GM23248 (cell line): ENCODE data around the gene SAMD8.

ENCODE experiments used
- EZH2 ChIP-seq: fragments of 200-600 bp; sonication (generic); IDR thresholded peaks from 2 replicates; pipeline ENCODE4 v1.6.1; 2018; ENCODE audit warnings: antibody characterized with exemption, mild to moderate bottlenecking; ENCODE audit not compliant: insufficient read depth, poor library complexity, severe bottlenecking
- EZH2phosphoT487 ChIP-seq: fragments of 200-600 bp; sonication (generic); IDR thresholded peaks from 2 replicates; pipeline ENCODE4 v1.6.1; 2018; ENCODE audit warnings: antibody characterized with exemption, moderate library complexity, mild to moderate bottlenecking, low read depth; ENCODE audit not compliant: insufficient read depth

DNA sequence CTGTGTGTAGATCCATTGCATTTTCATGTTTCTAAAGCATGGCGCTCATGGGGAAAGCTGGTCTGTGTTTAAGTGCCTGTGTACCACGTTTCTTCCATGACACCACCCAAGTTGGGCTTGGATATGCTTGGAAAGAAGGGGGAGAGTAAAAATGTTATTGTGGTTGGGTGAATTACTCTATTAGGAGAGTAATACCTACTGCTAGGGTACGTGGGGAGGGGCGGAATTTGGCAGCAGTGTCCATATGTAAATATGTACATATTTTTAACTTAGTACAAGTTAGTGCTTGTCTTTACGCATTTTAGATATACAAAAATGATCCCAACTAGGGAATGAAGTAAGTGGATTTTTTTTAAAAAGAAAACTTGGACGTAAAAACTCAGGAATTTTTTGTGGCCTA, 42.9 kb upstream of the SAMD8 start:
- TF ChIP-seq EZH2 (no peak), EZH2phosphoT487 (no peak)
